NCI-H1092 treated with DMSO at 0.1 percent for 48 hours (cell line): ENCODE data around the gene FLAD1.

Source experiments
- DNase-seq: peaks from one replicate; lab custom pipeline; 2025; lab: John Stamatoyannopoulos, UW

FLAD1 gene

GRCh38 chr1:154990276-154990675 is 7.1 kb downstream of the FLAD1 start:
- no peak for DNase-seq

- DNase-seq: peak; percentile 19
Measured at GRCh38 chr1:154992721-154993571, 9.8 kb downstream of the FLAD1 start.

- no peak for DNase-seq
Measured at GRCh38 chr1:154993572-154994268, 10.6 kb downstream of the FLAD1 start, which contains the start of gene LENEP. Gene LENEP (plus strand): TSS chr1:154993586. CDS start chr1:154993608, 22 bp downstream.

- no peak for DNase-seq
Measured at GRCh38 chr1:154994269-154994587, 11.1 kb downstream of the FLAD1 start.

- DNase-seq: no peak
Measured at GRCh38 chr1:154994591-154994990, 11.4 kb downstream of the FLAD1 start.

GRCh38 chr1:154995301-154995983 is 12.3 kb downstream of the FLAD1 start:
- peak; percentile 11 for DNase-seq

GRCh38 chr1:154996966-154997701 is 14.0 kb downstream of the FLAD1 start:
- no peak for DNase-seq

GRCh38 chr1:154998201-154998780 is 15.1 kb downstream of the FLAD1 start:
- DNase-seq: no peak

- peak; percentile 74 for DNase-seq
Measured at GRCh38 chr1:154998818-154999570, 15.8 kb downstream of the FLAD1 start.

GRCh38 chr1:154999571-155000410 is 16.6 kb downstream of the FLAD1 start:
- DNase-seq: peak; percentile 54

GRCh38 chr1:155000411-155000725 is 17.2 kb downstream of the FLAD1 start:
- DNase-seq: no peak

GRCh38 chr1:155000726-155001424 is 17.7 kb downstream of the FLAD1 start:
- peak; percentile 91 for DNase-seq

GRCh38 chr1:155001425-155001674 is 18.2 kb downstream of the FLAD1 start:
- DNase-seq: peak; percentile 81

- DNase-seq: peak; percentile 100
Measured at GRCh38 chr1:155001675-155002463, 18.7 kb downstream of the FLAD1 start.

- peak; percentile 39 for DNase-seq
Measured at GRCh38 chr1:155002464-155003226, 19.5 kb downstream of the FLAD1 start, which contains the start of gene ZBTB7B. Gene ZBTB7B (plus strand): TSS chr1:155002802. CDS start chr1:155014661, 11,859 bp downstream.

- DNase-seq: peak; percentile 54
Measured at GRCh38 chr1:155003227-155003765, 20.2 kb downstream of the FLAD1 start.

- no peak for DNase-seq
Measured at GRCh38 chr1:155003766-155004351, 20.7 kb downstream of the FLAD1 start.
